Measurements from ENCODE around the gene KLK10. TPM values are rescaled to one million over a fixed set of nuclear protein-coding genes. Genes with fewer than 3 reads are reported as not detected.

The KLK10 gene
- total RNA-seq, 1 donor from 2014 or later: not detected

DNA sequence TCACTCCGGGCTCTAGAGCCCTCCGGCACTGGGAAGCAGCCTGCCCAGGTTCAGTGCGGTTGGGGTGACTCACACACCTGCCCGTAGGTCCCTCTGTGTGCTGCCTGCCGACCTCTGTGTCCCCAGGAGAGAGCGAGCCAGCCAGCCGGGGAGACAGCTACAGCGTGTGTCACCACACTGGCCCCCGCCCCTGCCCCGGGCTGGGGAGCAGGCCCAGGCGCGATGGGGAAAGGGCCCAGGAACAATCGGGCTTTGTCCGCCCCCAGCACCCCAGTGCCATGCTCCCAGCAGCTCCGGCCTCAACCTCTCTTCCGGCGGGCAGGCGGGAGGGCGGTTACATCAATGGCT lies 50.1 kb downstream of the KLK10 start, which contains the start of gene KLK6:
Gene KLK6 (minus strand): TSS at position 179 of the 348 bp plus-strand sequence. CDS start 1,487 bp downstream, outside the sequence.
- TF ChIP-seq, protein P1, sequence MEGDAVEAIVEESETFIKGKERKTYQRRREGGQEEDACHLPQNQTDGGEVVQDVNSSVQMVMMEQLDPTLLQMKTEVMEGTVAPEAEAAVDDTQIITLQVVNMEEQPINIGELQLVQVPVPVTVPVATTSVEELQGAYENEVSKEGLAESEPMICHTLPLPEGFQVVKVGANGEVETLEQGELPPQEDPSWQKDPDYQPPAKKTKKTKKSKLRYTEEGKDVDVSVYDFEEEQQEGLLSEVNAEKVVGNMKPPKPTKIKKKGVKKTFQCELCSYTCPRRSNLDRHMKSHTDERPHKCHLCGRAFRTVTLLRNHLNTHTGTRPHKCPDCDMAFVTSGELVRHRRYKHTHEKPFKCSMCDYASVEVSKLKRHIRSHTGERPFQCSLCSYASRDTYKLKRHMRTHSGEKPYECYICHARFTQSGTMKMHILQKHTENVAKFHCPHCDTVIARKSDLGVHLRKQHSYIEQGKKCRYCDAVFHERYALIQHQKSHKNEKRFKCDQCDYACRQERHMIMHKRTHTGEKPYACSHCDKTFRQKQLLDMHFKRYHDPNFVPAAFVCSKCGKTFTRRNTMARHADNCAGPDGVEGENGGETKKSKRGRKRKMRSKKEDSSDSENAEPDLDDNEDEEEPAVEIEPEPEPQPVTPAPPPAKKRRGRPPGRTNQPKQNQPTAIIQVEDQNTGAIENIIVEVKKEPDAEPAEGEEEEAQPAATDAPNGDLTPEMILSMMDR (IDR thresholded peaks at IDR 0.05): no peak
- H3K27ac Mint-ChIP-seq (ENCODE audit: unreplicated experiment): no peak within 1 kb of the TSS
- no peaks in the 10 kb centered on the region for H3K36me3 Mint-ChIP-seq (ENCODE audit: low read depth)
- no peak for DNase-seq (ENCODE audit: low spot score)
- peaks cover 14% of the 10 kb centered on the region for H3K27me3 Mint-ChIP-seq (ENCODE audit: low read depth)
- no peaks in the 10 kb centered on the region for H3K9me3 Mint-ChIP-seq (ENCODE audit: low read depth)
- no peaks in the 10 kb centered on the region for H3K4me1 Mint-ChIP-seq (ENCODE audit: low read depth)
- H3K4me3 Mint-ChIP-seq (ENCODE audit: unreplicated experiment): no peak within 1 kb of the TSS

DNA sequence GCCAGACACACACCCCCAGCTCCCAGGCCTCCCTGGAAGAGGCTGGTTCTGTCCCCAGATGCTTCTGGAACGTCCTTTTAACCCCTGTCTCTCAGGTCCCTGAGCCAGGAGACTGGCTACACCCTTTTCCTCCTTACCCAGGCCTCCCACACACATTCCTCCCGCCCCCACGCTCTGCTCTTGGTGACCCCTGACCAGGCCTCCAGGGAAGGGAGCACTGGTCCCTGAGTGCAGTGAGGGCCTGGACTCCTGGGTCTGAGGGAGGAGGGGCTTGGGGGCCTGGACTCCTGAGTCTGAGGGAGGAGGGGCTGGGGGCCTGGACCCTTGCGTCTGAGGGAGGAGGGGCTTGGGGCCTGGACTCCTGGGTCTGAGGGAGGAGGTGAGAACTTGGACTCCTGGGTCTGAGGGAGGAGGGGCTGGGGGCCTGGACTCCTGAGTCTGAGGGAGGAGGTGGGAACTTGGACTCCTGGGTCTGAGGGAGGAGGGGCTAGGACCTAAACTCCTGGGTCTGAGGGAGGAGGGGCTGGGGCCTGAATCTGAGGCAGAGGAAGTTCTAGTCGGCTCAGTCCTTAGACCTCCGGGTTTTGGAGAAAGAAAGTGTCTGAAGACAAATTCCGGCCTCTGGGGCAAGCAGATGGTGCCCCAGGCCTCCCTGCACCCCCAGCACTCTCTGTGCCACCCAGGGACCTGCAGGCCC lies 50.6 kb downstream of the KLK10 start:
- Mint-ChIP-seq H3K4me1 (ENCODE audit: low read depth) (no peaks in the 10 kb centered on the region), H3K36me3 (ENCODE audit: low read depth) (no peaks in the 10 kb centered on the region), H3K27ac (ENCODE audit: unreplicated experiment) (no peak overlapping the region), H3K27me3 (ENCODE audit: low read depth) (peaks cover 13% of the 10 kb centered on the region), H3K4me3 (ENCODE audit: unreplicated experiment) (no peak overlapping the region), H3K9me3 (ENCODE audit: low read depth) (no peaks in the 10 kb centered on the region)
- TF ChIP-seq, protein P1 (IDR thresholded peaks at IDR 0.05): no peak
- no peak for DNase-seq (ENCODE audit: low spot score)

DNA sequence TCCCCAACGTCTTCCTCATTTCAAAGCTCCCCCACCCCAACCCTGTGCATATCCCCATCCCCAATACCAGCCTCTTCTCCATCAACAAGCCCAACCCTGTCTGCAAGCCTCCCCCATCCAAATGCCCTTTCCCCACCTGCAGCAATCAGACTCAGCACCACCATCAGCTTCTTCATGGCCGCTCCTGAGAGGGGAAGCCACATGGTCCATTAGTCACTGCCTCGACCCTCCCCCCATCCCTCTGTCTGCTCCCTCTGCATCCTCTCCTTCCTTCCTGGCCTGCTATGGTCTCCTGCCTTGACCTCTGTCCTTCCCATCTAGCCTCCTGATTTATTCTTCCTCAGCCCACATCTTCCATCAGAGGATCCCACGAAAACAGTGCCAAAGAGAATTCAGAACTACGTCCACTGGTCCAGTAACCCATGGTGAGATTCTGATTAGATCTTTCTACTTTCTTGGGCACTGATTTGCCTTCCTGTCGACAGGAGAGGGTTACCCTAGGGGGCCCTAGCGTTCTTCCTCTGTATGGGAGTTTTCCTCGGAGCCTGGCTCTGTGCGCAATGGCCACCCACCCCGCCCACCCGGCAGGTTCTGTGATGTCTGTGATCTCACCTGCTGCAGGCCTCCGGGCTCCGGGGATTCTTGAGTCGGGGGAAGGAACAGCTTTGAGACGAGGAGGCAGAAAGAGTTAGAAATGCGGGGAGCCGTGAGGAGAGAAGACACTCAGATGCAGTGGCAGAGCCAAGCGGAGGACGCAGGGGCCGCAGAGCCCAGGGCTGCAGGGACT lies 51.4 kb downstream of the KLK10 start:
- TF ChIP-seq, protein P1 (IDR thresholded peaks at IDR 0.05): no peak

DNA sequence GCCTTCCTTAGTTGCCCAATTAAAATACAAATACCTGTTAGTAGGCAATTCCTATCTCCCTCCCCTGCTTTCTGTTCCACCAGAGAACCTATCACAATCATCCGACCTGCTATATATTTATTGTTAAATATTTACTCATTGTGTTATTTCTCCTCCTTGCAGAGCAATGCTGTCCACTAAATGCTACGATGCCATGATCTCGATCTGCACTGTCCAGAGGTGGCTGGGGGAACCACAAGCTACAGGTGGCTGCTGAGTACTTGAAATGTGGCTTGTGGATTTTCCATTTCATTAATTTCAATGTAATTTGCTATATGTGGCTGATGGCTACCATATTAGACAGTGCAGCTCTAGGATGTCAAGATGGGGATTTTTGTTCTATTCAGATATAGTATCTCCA lies 55.2 kb downstream of the KLK10 start:
- Mint-ChIP-seq H3K27me3 (ENCODE audit: low read depth) (peaks cover 4% of the 10 kb centered on the region), H3K4me3 (ENCODE audit: unreplicated experiment) (no peak overlapping the region), H3K36me3 (ENCODE audit: low read depth) (peaks cover 3% of the 10 kb centered on the region), H3K27ac (ENCODE audit: unreplicated experiment) (no peak overlapping the region), H3K4me1 (ENCODE audit: low read depth) (no peaks in the 10 kb centered on the region), H3K9me3 (ENCODE audit: low read depth) (peaks cover 20% of the 10 kb centered on the region)
- DNase-seq (ENCODE audit: low spot score): no peak
- TF ChIP-seq, protein P1 (IDR thresholded peaks at IDR 0.05): no peak

More for the DNA sequence above, 51.4 kb downstream of the KLK10 start:
- peaks cover 13% of the 10 kb centered on the region for H3K27me3 Mint-ChIP-seq (ENCODE audit: low read depth)
- no peak overlapping the region for H3K27ac Mint-ChIP-seq (ENCODE audit: unreplicated experiment)
- peaks cover under 1% of the 10 kb centered on the region for H3K9me3 Mint-ChIP-seq (ENCODE audit: low read depth)
- H3K36me3 Mint-ChIP-seq (ENCODE audit: low read depth): no peaks in the 10 kb centered on the region
- DNase-seq (ENCODE audit: low spot score): no peak
- no peak overlapping the region for H3K4me3 Mint-ChIP-seq (ENCODE audit: unreplicated experiment)
- H3K4me1 Mint-ChIP-seq (ENCODE audit: low read depth): no peaks in the 10 kb centered on the region

DNA sequence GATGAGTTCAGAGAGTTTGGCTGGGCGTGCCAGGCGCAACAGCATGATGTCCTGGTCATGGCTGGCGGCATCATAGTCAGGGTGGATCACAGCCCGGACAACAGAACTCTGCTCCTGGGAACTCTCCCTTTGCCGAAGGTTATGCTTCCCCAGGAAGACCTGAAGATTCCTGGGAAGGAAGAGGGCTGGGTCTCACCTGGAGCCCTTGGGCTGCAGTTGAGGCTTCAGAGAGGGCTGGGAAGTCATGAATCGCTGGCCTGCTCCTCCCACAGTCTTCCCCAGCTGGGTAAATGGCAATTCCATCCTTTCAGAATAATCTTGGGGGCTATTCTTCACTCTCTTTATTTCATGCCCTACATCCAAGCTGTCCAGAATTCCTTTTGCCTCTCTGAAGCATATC lies 56.1 kb downstream of the KLK10 start:
- Mint-ChIP-seq H3K27ac (ENCODE audit: unreplicated experiment) (no peak overlapping the region), H3K27me3 (ENCODE audit: low read depth) (peaks cover 4% of the 10 kb centered on the region)
- TF ChIP-seq, protein P1 (IDR thresholded peaks at IDR 0.05): no peak

More for the DNA sequence above, 56.1 kb downstream of the KLK10 start:
- Mint-ChIP-seq H3K4me1 (ENCODE audit: low read depth) (no peaks in the 10 kb centered on the region), H3K4me3 (ENCODE audit: unreplicated experiment) (no peak overlapping the region), H3K9me3 (ENCODE audit: low read depth) (peaks cover 23% of the 10 kb centered on the region), H3K36me3 (ENCODE audit: low read depth) (peaks cover 3% of the 10 kb centered on the region)
- no peak for DNase-seq (ENCODE audit: low spot score)
